HG03460 (cell line): ENCODE results near the gene ATP10B.

Experiments
- ATAC-seq: cut with Tn5 transposase; IDR thresholded peaks from one replicate; pipeline ENCODE4 v1.9.1; 2021; ENCODE audit not compliant: unreplicated experiment

The ATP10B gene

DNA sequence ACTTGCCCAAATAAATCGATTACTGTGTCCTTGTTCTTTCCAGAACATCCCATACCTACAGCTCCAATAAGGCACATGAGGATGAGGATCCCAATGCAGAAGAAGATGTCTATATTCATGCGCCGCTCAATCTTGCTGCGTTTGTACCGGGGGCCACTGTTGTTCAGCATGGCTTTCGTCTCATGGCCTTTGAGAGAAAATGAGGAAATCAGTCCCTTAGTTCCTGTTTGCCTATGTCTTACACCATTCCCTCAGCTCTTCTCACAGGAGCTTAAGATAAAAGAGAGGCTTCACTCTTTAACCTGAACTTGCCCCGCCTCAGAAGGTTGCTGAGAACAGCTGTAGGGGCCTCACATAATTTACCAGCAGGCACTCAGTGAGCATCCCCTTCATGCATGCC, 211.6 kb downstream of the ATP10B start:
- ATAC-seq: no peak

GRCh38 chr5:160638161-160638742, 213.8 kb downstream of the ATP10B start:
- ATAC-seq: no peak

GRCh38 chr5:160637357-160638090, 214.5 kb downstream of the ATP10B start:
- ATAC-seq: no peak

- ATAC-seq: no peak
Measured at GRCh38 chr5:160635663-160636062, 216.3 kb downstream of the ATP10B start.

GRCh38 chr5:160635046-160635445, 217.0 kb downstream of the ATP10B start:
- no peak for ATAC-seq

- no peak for ATAC-seq
Measured at GRCh38 chr5:160629003-160629402, 223.0 kb downstream of the ATP10B start.

GRCh38 chr5:160628619-160628968, 223.4 kb downstream of the ATP10B start:
- ATAC-seq: no peak

GRCh38 chr5:160627921-160628618, 223.9 kb downstream of the ATP10B start:
- ATAC-seq: no peak

DNA sequence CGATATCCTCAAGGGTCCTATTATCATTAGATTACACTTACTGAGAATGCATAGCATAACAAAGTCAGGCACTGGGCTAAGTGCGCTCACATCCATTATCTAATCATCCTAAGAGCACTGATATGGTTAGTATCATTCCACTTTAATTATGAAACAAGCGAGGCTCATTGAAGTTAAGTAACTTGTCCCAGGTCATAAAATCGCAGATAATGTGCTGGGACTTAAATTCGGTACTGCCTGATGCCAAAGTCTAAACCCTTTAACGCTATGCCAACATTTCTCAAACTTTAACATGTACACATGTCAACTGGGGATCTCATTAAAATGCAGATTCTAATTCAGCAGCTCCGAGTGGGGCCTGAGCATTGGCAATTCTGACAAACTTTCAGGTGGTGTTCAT, 225.7 kb downstream of the ATP10B start:
- no peak for ATAC-seq

- no peak for ATAC-seq
Measured at GRCh38 chr5:160621526-160621925, 230.5 kb downstream of the ATP10B start.

DNA sequence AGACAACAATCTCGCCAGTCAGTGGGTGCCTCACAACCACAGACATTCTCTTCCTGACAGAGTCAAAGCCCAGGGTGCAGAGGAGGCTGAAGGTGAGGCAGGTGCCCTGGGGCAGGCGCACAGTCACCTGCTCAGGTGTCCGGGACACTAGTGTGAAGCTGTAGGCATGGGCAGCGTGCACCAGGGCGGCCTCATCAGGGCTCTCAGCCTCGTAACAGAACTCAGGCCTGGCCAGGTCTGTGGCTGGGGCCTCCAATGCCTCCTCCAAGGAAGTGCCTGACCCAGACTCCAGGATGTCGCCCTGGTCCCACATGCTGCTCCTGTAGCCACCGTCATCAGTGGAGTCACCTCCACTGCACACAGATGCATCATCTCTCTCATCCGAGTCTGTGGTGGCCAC, 231.6 kb downstream of the ATP10B start:
- no peak for ATAC-seq

DNA sequence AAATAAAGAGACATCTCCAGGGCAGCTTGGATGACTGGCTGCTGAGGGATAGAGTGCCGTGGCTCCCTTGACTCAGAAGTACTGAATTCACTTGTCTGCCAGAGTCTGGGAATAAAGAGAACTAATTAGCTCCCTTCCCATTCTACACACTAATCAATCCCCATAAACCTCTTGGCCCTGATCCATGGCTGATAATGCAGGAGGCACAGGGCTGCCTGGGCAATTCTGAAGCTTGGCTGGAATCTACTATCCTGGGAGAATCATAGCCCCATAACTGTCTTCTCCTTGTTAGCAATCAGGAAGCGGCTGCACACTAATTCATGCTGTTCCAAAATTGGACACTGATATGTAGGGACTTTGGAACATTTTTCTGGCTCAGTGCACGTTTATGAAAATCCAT, 232.6 kb downstream of the ATP10B start:
- ATAC-seq: no peak

DNA sequence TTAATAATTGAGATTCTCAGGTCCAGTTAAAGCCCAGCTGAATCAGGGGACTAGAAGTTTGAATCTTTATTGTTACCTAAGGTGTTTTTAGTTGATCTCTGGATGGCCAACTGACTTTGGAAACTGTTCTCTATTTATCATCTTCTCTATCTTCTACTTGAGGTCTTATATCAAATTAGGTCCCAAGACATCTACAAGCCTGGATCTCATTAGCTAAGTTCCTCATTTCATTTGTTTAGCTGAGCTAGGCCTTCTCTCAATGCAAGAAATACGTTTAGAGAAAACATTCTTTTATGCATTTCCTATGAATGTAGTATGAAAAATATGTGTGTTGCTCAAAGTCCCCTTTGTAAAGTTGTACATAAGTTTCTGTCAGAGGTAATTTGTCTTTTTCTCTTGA, 233.7 kb downstream of the ATP10B start:
- ATAC-seq: no peak

DNA sequence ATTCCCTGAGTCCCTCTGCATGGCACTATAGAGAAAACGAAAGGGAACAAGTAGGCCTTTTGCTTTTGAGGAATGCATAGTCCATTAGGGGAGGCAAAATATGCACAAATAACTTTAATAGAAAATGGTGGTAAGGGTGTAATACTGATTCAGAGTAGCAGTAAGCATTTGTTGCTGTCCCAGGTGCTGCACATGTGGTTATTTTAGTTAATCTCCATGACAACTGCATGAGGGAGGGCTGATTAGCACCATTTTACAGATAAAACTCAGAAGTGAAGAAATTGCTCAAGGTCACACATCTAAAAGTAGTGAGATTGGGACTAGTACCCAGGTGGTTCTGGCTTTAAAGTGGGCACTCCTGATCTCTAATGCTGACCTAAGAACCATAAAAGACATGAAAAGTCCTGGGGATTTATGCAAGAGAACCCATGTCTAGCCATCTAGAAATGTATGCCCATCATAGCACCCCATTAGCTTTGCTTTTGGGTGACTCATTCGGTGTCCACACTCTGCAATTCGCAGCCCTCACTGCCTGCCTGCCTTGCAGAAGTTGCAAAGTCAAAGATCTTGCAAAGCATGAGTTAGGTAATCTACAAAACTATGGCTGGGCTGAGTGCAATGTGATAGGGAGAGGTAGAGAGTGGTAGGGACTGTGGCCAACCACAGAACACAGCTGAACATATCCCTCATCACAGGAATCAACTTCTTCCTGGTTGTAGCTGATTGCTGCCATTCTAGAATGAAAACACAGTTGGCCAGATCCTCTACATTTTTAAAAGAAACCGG, 235.1 kb downstream of the ATP10B start:
- ATAC-seq: no peak

- ATAC-seq: no peak
Measured at GRCh38 chr5:160614136-160614535, 237.9 kb downstream of the ATP10B start.

- no peak for ATAC-seq
Measured at GRCh38 chr5:160605266-160605665, 246.7 kb downstream of the ATP10B start.

GRCh38 chr5:160604484-160604883, 247.5 kb downstream of the ATP10B start:
- ATAC-seq: no peak

DNA sequence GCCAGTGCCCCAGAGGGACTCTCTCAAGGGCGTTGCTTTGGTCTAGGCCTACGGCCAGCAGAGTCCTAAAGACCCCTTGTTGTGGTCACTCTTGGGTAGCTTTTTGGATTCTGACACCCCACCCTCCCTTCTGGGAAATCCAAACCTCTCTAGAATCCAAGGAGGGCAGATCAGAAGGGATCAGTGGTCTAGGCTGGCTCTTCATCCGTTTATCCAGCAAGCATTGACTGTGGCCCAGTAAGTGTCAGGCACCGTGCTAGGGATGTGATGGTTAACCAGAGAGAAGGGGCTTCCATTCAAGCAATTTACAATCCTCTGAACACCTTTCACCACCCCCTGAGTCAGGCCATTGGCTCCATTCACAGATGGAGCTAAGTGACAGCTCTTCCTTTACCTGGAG, 249.3 kb downstream of the ATP10B start:
- no peak for ATAC-seq

GRCh38 chr5:160601046-160601445, 251.0 kb downstream of the ATP10B start:
- ATAC-seq: no peak

DNA sequence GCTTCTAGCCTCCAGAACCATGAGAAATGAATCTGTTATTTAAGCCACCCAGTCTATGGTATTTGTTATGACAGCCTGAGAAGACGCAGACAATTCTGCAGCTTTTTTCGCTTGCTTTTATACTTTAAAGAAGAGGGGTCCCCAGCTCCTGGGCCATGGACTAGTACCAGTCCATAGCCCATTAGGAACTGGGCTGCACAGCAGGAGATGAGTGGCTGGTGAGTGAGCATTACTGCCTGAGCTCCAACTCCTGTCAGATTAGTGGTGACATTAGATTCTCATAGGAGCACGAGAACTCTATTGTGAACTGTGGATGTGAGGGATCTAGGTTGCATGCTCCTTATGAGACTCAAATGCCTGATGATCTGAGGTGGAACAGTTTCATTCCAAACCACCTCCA, 278.7 kb downstream of the ATP10B start:
- ATAC-seq: no peak

GRCh38 chr5:160567031-160567705, 284.8 kb downstream of the ATP10B start:
- ATAC-seq: no peak
